Effector memory CD4-positive, alpha-beta T cell (primary cell): ENCODE results near the gene RHOBTB3.
A peak's percentile ranks its signal among the peaks of the same experiment; 100 is the strongest.

ENCODE experiments used
- DNase-seq, 3 donors: peaks; one replicate each; pipeline ENCODE4 v3.0.0-alpha.2; 2020
- H3K27ac ChIP-seq: 2 replicates; pipeline ENCODE4 v1.7.0; 2013; ENCODE audit warnings: mild to moderate bottlenecking, low read length, moderate library complexity; ENCODE audit not compliant: insufficient read depth, poor library complexity, severe bottlenecking
- H3K27me3 ChIP-seq: replicated peaks from 2 replicates; pipeline ENCODE4 v1.7.0; 2013; ENCODE audit warnings: mild to moderate bottlenecking, low read length; ENCODE audit not compliant: insufficient read depth, control insufficient read depth, poor library complexity, severe bottlenecking
- H3K36me3 ChIP-seq: 2 replicates; pipeline ENCODE4 v1.7.0; 2013; ENCODE audit warnings: mild to moderate bottlenecking, low read length, moderate library complexity; ENCODE audit not compliant: control insufficient read depth, insufficient read depth
- H3K4me1 ChIP-seq: 2 replicates; pipeline ENCODE4 v1.7.0; 2013; ENCODE audit warnings: low read length, mild to moderate bottlenecking; ENCODE audit not compliant: control insufficient read depth, insufficient read depth, poor library complexity, severe bottlenecking
- H3K4me3 ChIP-seq: 2 replicates; pipeline ENCODE4 v1.7.0; 2013; ENCODE audit warnings: low read length, low read depth, mild to moderate bottlenecking; ENCODE audit not compliant: insufficient read depth, poor library complexity, severe bottlenecking
- H3K9me3 ChIP-seq: 2 replicates; pipeline ENCODE4 v1.7.0; 2013; ENCODE audit warnings: mild to moderate bottlenecking, low read length, moderate library complexity; ENCODE audit not compliant: control insufficient read depth

The RHOBTB3 gene

DNA sequence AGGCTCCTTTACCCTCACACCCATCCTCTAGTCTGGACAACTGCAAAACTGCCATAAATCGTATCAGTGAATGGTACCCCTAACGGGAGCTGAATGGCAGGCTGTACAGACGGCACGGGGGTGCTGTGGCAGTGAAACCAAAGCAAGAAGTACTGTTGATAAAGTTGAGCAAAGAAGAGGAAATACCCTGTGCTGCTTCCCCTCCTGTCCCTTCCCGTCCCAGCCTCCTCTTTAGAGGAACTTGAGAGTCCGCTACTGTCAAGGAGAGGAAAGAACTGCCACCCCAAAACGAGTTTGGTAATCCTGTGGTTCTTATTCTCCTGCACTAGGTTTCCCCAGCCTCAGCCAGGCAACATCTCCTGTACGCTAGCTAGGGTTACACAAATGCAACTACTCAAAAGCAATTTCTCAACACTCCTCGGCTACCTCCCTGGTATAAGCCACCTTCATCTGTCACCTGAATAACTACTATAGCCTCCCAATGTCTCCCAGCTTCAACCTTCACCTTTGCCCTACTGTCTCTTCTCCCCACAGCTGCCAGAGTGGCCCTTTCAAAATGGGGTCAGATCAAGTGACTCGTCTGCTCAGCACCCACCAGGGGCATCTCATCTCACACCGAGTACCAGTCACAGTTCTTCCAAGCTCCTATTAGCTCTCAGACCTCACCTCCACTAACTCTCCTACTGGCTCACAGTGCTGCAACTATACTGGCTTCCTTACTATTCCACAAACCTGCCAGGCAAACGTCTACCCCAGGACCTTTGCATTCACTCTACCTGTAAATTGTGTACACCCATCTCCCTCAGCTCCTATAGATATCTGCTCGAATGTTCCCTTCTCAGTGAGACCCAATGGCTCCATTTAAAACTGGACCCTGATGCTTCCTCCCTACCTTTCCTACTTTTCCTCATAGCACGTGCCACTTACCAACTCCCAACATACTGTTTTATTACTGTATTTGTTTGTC is 87.3 kb downstream of the RHOBTB3 start:
- DNase-seq: no peak
- Histone ChIP-seq H3K4me3 (peak overlapping the region; percentile 42), H3K9me3 (no peaks in the 10 kb centered on the region), H3K36me3 (peaks cover 27% of the 10 kb centered on the region), H3K27ac (peak overlapping the region; percentile 75), H3K27me3 (no peaks in the 10 kb centered on the region), H3K4me1 (peaks cover 38% of the 10 kb centered on the region)

DNA sequence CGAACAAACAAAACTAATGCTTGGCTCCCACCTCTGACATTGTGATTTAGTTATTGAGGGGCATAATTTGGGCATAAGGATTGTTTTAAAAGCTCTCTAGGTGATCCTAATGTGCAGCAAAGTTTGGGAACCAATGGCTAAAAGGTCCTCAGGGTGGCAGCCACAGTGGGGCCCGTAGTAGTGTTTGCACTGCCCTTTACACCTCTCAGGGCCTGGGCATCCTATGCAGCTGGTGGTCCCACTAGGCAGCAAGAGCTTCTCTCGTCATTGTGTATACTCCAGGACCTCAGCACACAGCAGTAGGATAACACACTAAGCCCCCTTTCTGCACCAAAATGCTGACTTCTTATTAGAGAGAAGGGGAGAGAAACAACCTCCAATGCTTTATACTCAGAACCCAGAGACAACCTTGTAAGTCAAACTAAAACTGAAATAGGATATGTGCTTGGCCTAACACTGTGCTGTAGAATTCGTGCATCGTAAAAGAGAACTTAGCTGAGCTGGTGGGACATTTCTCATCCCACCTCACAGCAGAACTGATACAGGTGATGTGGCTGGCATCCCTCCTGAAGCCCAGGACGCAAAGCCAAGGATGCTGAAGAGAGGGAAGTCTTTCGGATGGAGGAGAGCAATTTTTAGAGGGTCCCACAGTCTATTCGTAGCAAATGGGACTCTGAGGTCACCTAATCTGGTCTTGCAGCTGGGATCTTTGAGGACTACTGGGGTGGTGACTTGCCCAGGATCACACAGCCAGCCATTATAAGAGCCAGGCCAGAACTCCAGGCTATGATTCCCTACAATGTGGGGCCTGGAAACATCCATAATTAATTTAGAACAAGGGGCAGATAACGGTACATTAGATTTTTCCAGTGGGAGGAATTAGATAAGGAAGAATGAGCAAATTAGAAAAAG is 90.2 kb downstream of the RHOBTB3 start:
- H3K27ac ChIP-seq: peak overlapping the region; percentile 79
- H3K9me3 ChIP-seq: no peaks in the 10 kb centered on the region
- H3K4me3 ChIP-seq: peak overlapping the region; percentile 77
- no peaks in the 10 kb centered on the region for H3K27me3 ChIP-seq
- peaks cover 52% of the 10 kb centered on the region for H3K4me1 ChIP-seq
- DNase-seq: no peak
- H3K36me3 ChIP-seq: peaks cover under 1% of the 10 kb centered on the region

DNA sequence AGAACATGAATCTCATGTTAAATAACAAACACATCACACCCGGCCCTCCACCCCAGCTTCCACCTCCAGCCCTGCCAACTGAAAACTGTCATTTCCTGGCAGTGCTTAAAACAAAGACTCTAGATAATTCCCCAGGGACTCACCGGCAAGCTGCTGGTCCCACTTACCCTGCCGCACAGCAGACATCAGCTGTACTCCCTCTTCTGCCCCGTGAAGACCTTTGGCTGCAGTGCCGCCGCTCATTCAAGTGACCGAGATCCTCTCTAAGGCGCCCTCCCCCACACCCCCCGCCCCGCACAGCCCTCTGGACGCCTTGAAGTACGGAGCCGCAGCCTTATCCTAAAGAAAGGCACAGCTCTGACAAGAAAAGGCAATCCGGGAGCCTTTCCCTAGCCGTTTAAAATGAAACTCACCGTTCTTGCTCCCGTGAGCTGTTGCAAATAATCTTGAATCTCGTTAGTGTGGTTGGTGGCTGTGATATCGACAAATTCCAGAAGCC is 91.0 kb downstream of the RHOBTB3 start:
- Histone ChIP-seq H3K4me1 (peaks cover 45% of the 10 kb centered on the region), H3K36me3 (no peaks in the 10 kb centered on the region), H3K9me3 (no peaks in the 10 kb centered on the region), H3K4me3 (peak overlapping the region; percentile 77), H3K27ac (peak overlapping the region; percentile 79), H3K27me3 (no peaks in the 10 kb centered on the region)
- DNase-seq: no peak

DNA sequence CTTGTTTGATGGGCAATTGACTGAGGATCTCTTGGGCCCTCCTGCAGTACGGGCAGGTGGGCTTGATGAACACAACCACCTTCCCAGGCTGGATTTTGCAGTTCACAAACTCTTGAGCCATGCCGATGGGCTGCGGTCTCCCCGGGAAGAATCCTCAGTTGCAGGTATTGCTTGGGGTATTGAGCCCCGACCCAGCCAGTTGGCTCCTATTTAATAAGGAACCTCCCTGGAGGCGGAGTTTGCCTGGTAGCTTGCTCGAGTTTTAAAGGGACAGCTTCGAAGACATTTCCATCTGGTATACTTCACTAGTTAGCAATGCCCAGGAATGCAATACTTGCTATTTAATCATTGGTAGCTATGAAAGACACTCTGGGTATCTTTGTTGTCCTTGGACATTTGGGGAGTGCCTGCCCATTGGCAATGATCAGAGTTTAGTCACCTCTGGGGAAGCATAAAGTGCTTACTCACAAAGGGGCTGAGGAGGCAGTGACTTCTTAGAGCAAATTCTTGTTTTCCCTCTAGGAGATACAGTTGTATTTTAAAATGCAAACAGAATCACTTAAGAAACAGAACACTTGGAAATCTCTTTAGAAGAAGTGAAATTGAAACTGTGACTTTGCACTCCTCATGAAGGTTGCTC is 91.5 kb downstream of the RHOBTB3 start, which contains the start of gene GLRX:
Gene GLRX (minus strand): TSS at position 185 of the 640 bp plus-strand sequence. CDS start 64 bp downstream, at position 121.
- Histone ChIP-seq H3K4me3 (peak within 1 kb of the TSS; percentile 77), H3K27ac (peak within 1 kb of the TSS; percentile 79), H3K4me1 (peaks cover 39% of the 10 kb centered on the region), H3K27me3 (no peaks in the 10 kb centered on the region), H3K36me3 (no peaks in the 10 kb centered on the region), H3K9me3 (no peaks in the 10 kb centered on the region)
- peak; percentile 29 to 48 (median 46) for DNase-seq

DNA sequence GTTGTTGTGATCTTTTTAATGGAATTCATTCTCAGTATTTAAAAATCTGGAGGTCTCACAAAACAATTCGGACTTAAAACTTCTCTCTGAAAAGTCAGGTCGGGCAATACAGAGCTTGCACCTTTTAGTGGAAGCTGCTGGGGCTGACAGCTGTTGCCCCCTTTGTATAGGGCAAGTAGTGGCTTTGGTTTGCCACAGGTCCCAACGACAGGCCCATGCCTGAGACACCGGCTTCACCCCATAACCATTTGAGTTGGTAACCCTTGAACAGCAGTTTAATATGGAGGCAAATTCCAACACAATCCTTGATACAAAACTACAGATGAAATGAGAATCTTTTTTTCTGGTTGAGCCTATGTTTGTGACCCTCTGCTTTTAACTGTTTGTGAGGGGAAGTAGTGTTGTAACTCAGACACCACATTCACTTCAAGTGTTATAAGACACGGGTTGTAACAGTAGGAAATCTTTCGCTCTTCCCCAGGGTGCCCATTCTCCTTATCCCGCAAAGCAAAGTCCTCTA is 92.1 kb downstream of the RHOBTB3 start:
- H3K4me1 ChIP-seq: peaks cover 35% of the 10 kb centered on the region
- H3K36me3 ChIP-seq: no peaks in the 10 kb centered on the region
- no peaks in the 10 kb centered on the region for H3K27me3 ChIP-seq
- DNase-seq: no peak
- H3K9me3 ChIP-seq: no peaks in the 10 kb centered on the region
- H3K27ac ChIP-seq: peak overlapping the region; percentile 79
- H3K4me3 ChIP-seq: peak overlapping the region; percentile 77

DNA sequence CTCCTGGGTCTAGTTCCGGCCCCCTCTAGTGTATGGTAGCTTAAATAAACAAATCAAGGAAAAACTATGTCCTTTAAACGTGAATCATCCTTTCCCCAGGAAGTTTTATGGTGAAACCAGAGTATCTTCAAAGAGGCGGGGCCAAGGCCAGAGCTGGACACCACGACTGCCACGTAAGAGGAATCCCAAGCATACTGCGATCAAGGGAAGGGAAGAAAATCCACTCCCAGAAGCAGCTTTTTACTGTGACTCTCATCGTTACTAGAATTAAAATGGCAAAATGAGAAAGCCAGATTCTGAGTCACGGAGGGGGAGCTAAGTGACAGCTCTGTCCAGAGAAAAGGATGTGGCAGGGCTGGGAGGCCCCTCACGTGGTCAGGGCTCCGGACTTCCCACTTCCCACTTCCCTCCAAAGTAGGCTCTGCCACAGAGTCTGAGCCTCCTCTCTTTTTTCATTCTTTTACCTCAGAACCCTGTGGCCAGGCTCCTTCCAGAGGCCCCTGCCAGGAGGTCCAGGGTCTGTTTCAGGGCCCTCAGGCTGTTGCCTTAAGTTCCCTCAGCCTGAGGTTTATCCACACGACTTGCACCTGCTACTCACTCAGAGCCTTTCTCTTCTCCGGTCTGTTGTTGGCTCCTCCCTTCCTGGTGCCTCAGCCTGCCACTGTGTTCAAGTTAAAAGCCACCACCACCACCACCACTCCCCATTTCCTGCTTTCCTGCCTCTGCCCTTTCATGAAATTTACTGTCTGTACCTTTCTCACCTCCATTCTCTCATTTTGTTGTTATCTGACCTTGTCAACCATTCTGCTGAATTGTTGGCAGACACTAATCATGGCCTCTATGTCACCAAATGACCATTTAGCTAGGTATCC is 92.8 kb downstream of the RHOBTB3 start:
- Histone ChIP-seq H3K4me3 (peak overlapping the region; percentile 77), H3K27ac (peak overlapping the region; percentile 79)
- peak; percentile 40 to 62 (median 54) for DNase-seq

DNA sequence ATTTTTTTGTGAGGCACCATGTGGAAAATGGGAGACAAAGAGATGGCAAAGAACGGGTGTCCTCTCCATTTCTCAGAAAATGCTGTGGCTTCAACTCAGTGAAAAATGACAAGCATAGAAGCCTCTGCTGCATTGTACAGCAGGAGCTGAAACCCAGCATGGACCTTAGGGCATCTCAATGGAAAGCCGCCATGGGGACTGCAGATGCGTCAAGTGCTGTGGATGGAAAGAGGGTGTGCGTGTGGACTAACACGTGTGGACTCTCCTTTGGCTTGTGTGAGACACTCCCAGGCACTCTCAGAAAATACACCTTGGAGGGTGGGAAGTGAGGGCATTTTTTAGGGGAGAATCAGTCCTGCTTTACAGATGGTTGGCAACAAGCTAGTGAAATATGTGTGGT is 93.6 kb downstream of the RHOBTB3 start:
- Histone ChIP-seq H3K4me3 (peak overlapping the region; percentile 77), H3K27ac (peak overlapping the region; percentile 79), H3K36me3 (no peaks in the 10 kb centered on the region), H3K4me1 (peaks cover 27% of the 10 kb centered on the region), H3K27me3 (no peaks in the 10 kb centered on the region), H3K9me3 (no peaks in the 10 kb centered on the region)
- DNase-seq: no peak

More for the DNA sequence above, 92.8 kb downstream of the RHOBTB3 start:
- H3K36me3 ChIP-seq: no peaks in the 10 kb centered on the region
- no peaks in the 10 kb centered on the region for H3K9me3 ChIP-seq
- H3K4me1 ChIP-seq: peaks cover 28% of the 10 kb centered on the region
- H3K27me3 ChIP-seq: no peaks in the 10 kb centered on the region

DNA sequence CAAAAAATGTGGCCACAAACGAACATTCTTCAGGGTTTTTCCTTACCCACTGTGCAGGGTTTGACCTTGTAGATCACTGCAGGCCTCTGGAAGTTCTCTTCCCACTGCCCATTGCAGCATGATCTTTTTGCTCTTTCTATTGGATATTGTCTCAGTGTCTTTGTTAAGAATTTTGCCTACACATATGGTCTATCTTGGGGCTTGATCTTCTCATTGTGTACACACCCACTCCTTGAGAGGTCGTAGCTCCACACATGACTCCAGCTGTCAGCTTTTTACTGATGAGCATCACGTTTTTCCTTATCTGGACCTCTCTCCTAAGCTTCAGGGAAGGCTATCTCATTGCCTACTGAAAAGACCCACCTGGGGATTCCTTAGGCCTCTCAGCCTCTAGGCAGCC is 94.4 kb downstream of the RHOBTB3 start:
- H3K27me3 ChIP-seq: no peaks in the 10 kb centered on the region
- peaks cover 27% of the 10 kb centered on the region for H3K4me1 ChIP-seq
- no peak overlapping the region for H3K27ac ChIP-seq
- DNase-seq: no peak
- no peaks in the 10 kb centered on the region for H3K9me3 ChIP-seq
- H3K4me3 ChIP-seq: no peak overlapping the region
- H3K36me3 ChIP-seq: no peaks in the 10 kb centered on the region
